Epidermal melanocyte (primary cell): ENCODE measurements around the gene ADAP1.

ENCODE experiments used
- DNase-seq: peaks from one replicate; pipeline ENCODE4 v3.0.0; 2011; ENCODE audit warnings: low spot score; ENCODE audit not compliant: insufficient read length

ADAP1 gene

DNA sequence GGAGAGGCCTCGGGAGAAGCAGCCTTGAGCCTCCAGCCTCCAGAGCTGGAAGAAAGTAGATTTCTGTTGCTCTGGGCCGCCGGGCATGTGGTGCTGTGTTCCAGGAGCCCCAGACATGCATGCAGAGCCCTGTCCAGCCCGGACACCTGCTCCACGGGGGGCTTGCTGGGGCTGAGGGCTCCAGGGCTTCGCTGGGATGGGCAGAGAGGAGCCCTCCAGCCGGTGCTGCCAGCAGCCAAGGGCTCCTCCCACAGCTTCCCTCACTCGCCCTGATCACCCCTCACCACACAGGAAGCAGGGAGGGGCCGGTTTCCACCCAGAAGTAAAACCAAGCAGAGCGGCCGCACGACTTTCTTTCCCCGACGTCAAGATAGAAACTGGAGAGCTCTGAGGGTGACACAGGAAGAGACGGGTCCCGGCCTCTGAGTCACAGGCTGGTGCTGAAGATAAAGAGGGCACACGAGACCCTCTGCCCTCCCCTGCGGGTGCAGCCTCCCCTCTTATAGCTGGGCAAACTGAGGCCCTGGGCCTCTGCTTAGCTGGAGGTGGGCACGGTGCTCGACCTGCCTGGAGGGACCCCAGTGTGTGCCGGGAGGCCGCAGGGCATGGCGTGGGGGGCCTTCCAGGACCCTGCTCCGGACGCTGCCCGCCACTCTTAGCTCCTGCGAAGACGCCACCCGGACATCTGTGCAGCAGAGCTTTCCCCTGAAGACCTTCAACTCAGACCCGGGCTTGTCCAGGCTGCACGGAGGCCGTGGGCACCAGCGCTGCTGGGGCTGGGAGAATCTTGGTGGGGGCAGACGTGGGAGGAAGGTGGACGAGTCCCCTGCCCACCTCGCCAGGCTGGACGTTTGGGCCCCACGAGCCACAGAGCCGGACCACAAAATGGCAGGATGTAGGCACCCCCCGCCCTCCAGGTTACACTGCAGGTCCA lies 31.1 kb downstream of the ADAP1 start:
- peak; percentile 88 for DNase-seq

DNA sequence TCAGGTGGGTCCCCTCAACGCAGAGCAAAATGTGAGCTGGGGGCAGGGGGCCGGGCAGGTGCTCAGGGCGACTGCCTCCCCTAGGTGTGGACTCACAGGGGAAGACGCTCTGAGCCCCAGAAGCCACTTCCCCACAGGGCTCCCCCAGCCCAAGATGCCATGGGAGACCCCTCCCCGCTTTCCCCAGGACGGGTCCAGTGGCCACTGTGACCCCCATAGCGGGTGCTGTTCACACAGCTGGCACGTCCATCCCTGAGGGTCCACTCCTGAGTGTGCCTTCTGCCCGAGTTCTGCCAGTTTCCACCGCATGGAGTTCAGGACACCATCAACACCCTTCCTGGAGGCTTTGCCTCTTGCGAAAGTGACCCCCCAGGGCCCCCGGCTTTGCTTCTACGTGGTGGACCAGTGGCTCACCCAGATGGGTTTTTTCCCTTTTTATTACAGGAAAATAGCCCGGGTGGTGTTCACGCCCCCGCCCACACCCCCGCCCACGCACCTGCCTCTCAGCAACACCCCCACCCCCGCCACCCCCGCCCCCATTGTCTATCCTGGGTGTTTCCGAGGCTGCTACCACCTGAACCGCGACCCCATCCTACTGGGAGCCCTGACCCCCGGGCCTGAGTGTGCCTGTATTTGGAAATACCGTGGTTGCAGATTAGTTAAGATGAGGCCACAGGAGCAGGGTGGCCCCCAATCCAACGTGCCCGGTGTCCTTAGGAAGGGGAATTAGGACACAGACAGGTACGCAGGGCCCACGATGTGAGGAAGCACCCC lies 32.0 kb downstream of the ADAP1 start:
- DNase-seq = no peak

DNA sequence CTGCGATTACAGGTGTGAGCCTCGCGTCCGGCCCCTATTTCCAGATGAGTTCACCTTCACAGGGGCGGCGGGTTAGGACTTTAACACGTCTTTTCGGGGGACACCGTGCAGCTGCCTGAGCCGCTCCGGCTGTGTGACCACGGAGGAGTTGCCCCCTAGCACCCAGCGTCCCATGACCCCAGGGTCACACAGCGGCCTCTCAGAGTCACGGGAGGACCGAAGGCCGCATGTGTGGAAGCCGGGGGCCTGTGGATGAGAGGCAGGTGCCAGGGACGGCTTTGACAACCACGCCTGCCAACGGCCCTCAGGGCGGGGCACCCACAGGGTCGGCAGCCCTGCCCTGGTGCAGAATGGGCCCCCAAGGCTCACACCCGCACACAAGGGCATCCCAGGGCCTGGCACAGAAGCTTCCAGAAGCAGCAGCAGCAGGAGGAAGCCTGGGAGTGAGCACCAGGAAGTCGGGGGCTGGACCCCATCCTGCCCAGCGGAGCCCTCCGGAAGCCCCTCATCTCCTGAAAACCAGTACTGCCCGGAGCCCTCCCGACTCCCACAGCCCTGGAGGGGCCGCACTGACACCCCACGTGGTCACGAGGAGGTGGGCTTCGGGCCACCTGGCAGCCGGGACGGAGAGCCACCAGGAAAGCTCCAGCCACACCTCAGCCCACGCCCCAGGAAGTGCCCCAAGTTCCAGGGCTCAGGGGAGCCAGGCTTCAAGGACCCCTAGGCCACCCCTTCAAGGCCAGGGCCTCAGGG lies 32.7 kb downstream of the ADAP1 start:
- DNase-seq = no peak

DNA sequence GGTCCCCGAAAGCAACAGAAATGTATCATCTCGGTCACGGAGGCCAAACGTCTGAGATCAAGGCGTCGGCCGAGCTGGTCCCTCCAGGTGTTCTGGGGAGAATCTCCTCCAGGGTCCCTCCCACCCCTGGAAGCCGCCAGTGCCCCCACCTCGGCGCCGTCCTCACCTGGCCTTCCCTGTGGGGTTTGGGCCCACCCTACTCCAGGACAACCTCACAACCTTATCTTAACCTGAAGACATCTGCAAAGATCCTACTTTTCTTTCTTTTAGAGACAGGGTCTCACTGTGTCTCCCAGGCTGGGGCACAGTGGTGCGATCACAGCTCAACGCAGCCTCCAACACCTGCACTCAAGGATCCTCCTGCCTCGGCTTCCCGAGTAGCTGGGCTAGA lies 33.4 kb downstream of the ADAP1 start:
- DNase-seq = no peak

DNA sequence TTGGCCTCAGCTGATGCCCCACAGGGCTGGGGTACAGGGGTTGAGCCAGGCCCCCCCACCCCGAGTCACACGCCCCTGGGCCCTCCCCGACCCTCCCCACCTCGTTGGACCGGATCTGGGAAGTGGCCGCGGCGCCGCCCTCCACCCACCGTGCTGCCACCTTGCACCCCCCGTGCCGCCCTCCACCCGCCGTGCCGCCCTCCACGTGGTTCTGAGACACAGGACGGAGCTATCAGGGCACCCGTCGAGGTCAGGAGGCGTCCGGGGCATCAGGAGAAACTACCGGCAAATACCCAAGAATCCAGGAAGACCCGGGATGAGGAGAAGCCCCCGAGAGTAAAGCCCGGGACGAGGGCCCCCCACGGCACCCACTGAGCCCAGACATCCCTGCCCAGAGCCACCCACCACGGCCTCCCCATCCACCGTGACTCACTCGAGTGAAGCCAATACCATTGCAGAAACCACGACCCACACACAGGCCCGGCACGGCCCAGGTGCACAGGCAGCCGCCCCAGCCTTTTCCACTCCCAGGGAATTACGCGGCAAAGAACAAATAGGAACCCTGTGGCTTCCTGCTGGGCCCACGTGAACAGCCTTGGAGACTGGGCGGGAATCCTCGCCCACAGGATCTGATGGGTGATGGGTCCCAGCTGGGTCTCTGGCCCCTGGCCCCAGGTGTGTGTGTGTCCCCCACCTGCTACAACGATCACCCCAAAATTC lies 34.0 kb downstream of the ADAP1 start:
- DNase-seq = no peak

DNA sequence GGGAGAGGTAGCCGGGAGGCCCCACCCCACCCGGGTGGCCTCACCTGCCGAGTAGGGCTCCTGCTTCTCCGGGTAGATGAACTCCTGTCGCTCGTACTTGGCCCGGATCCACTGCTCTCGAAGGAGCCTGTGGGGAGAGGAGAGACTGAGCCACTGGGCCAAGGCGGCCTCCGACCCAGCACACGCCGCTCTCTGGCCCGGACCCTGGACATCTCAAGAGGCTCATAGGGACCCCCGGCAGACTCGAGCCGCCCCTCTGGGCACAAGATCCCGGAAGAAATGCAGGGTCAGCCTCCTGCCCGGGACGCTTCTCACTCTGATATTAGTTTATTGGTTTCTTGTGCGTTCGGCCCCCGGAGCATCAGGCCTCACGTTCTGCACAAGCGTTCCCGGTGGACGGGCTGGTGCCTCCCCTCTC lies 34.5 kb downstream of the ADAP1 start:
- DNase-seq = no peak

DNA sequence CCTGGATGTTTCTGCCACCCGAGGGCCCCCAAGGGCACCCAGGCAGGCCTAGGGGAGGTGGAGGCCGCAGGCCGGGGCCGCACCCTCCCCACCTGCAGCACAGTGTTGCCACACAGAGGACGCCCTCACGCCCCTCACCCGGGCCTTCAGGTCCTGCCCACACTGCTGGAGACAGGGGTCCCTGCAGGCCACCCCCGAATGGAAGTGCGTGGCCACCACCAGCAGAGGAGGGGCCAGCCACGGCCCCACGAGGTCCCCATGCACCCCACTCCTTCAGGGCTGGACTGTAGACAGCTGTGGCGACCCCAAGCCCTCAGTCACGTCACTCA lies 35.4 kb downstream of the ADAP1 start:
- no peak for DNase-seq

DNA sequence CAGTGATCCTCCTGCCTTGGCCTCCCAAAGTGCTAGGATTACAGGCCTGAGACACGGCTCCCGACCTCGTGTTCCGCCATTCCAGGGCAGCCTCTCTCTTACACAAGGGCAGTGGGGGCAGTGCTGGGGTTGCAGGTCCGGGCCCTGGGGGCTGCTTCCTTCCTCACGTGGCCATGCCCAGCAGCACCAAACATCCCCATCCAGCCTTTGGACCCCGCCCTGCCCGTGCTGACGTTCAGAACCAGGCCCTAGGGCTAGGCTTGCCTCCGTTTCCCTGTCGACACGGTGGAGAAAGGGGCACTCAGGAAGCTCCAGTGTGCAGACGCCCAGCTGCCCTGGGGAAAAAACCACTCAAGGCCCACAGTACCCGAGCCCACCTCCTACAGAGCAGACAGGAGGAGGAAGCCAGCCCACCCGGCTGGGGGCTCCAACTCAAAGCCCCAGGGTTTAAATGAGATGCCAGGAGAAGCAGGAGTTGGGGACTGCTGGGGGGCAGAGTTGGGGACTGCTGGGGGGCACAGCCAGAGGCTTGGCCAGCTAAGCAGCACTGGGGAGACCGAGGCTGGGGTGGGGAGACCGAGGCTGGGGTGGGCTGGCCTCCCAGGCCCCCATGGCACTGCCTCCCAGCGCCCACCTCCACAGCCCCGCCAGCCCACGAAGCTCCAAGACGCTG lies 35.9 kb downstream of the ADAP1 start:
- DNase-seq = no peak

DNA sequence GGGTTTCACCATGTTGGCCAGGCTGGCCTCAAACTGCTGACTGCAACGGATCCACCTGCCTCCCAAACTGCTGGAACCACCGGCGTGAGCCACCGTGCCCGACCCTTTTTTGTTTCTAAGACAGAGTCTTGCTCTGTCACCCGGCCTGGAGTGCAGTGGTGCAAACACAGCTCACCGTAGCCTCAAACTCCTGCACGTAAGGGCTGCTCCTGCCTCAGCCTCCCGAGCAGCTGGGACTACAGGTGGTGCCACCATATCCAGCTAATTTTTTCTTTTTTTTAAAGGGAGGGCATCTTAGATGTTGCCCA lies 36.4 kb downstream of the ADAP1 start:
- DNase-seq = no peak

DNA sequence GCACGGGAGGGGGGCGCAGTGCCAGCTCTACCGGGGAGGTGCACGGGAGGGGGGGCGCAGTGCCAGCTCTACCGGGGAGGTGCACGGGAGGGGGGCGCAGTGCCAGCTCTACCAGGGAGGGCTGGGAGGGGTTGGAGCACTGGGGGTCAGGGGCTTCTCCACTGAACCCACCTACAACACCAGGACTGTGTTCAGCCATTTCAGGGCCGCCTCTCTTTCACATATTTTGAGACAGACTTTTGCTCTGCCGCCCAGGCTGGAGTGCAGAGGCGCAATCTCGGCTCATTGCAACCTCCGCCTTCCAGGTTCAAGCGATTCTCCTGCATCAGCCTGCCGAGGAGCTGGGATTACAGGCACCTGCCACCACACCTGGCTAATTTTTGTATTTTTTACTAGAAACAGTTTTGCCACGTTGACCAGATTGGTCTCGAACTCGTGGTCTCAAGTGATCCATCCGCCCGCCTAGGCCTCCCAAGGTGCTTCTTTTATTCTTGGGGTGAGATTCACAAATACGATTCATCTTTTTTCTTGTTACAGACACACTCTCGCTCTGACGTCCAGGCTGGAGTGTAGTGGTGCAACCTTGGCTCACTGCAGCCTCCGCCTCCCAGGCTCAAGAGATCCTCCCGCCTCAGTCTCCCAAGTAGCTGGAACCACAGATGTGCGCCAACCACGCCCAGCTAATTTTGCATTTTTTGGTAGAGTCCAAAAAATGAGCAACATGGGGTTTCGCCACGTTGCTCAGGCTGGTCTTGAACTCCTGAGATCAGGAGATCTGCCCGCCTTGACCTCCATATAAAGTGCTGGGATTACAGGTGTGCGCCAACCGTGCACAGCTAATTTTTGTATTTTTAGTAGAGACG lies 37.0 kb downstream of the ADAP1 start:
- DNase-seq = no peak

DNA sequence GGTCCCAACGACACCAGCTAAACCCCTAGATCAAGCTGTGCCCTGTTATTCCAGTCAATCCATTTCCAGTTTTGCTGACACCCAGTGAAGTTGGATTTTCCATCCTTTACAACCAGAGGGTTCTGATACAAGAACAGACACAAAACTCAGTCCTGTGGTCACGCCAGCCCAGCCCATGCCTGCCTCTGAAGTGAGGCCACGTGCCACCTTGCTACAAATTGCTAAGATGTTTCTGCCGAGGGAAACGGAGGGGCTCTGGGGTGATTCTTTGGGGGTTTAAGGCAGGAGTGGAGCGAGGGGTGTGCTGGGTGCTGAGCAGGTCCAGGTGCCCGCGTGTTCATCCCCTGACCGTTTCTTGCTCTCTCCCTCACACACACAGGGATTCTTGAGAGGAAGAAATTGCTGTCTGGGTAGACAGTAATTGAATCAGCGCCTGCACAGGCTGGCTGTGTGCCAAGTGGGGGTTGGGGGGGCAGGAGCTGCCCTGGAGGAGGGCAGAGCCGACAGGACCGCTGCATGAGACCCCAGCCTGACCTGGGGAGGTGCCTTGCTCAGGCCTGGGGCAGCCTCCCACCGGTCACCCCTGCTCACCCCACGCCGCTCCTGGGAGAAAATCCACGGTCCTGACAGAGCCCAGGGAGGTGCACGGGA lies 38.1 kb downstream of the ADAP1 start:
- no peak for DNase-seq

DNA sequence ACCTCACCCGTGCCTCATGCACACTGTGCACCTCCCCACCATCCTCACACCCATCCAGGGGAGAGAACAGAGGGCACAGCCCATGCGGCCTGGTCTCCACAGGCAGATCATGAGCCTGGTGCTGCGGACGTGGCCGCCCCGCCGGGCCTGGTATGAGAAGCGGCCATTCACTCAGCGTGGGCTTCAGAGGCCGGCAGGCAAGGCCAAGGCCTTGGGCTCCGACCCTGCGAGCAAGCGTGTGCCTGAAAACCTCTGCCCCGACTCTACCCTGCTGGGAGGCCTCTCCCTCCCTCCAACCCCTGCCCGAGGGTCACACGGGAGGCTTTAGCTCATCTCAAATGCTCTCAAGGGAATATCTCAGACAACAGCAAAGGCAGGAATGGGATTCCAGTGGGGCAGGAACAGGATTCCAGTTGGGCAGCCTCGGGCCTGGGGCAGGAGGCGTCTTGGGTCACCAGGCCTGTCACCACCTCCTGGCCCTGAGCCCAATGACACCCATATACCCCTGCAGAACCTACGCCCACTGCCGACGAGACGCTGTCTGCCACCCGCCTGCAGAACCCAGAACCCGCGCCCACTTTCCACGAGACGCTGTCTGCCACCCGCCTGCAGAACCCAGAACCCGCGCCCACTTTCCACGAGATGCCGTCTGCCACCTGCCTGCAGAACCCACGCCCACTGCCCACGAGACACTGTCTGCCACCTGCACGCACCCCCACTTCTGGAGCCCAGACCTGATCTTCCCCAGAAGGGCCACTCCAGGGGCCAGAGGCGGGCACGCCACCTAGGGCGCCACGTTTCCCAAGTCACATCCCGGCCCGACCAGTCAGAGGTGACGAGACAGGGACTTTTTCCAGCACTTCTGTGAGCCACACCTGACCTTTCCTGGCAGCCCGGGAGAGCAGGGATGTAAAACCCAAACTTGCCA lies 38.9 kb downstream of the ADAP1 start:
- no peak for DNase-seq

DNA sequence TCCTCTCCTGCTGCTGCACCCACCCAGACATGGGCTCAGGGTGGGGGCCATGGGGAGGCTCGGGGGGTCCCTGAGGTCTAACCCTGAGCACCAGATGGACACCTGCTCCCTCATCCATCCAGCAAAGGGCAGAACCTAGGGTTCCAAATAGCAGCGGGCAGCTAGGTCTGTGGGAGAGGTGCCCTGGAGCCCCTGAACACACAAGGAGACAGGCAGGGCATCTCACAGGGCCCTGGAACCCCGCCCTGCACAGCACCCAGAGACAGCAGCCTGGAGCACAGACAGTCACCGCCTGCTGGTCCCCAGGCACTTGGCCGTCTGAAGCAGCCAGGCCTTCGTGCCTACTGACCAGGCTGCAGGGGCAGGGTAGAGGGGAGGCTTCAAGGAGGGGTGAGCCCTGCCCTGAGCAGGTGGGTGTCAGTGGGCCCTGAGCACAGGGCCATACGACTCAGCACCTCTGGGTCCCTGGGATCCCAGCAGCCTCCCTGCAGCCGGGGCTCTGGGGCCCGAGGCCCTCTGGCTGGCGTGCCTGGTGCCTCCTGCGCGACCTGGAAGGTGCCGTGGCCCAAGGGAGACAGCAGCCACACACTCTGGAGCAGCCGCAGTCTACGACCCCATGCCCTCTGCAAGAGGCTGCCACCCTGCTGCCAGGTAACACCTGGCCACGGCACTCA lies 39.8 kb downstream of the ADAP1 start:
- no peak for DNase-seq

DNA sequence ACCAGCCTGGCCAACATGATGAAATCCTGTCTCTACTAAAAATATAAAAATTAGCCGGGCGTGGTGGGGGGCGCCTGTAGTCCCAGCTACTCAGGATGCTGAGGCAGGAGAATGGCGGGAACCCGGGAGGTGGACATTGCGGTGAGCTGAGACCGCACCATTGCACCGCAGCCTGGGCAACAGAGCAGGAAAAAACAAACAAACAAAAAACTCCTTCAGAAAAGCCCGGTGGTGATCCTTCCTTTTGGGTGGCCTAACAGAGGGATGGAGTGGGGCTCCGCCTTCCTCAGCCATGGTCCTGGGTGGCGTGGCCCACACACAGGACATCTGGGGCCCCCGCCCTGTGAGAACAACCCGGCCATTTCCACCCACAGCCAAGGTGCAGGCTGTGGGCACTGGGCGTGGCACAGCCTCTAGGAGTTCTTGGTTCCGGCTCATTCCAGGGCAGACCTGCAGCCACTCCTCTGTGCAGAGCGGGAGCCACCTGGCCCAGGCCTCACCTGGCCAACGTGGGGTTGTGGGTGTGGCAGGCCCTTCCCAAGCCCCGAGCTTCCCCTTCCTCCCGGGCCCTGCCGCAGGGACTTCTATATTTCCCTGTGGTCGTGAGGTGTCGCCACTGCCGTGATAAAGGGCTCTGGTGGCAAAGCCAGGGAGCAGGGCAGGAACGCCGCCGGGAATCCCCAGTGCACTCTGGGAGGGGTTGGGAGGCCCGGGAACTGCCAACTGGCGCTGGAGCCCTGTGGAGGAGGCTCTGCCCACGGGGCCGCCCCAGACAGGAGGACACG lies 40.6 kb downstream of the ADAP1 start:
- DNase-seq = no peak

DNA sequence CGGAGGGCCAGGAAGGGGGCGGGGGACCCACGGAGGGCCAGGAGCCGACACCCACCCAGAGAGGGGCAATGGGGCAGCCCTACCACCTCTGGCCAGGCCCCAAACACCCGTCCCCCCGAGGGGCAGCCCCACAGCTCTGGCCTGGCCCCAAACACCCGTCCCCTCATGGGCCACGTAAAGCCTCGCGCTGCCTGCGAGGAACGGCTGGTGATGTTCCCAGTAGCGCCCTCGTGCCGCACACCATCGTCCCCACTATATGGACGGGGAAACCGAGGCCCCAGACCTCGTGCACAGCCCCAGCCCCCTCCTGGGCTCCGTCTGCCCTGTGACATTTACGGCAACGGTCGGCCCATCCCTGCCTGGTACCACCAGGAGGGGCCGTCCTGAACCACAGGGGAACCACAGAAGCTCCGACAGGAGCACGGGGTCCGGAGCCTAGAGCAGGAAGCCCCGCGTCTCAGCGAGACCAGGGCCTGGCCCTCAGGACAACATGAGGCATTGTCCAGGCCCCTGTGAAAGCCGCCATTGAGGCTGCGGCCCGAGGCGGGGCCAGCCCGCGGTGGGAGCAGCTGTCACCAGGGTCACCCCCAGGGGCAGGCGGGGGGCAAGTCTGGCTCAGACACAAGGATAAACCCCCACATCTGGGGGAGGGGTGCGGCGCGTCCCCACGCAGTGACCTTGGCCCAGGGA lies 42.5 kb downstream of the ADAP1 start:
- no peak for DNase-seq

DNA sequence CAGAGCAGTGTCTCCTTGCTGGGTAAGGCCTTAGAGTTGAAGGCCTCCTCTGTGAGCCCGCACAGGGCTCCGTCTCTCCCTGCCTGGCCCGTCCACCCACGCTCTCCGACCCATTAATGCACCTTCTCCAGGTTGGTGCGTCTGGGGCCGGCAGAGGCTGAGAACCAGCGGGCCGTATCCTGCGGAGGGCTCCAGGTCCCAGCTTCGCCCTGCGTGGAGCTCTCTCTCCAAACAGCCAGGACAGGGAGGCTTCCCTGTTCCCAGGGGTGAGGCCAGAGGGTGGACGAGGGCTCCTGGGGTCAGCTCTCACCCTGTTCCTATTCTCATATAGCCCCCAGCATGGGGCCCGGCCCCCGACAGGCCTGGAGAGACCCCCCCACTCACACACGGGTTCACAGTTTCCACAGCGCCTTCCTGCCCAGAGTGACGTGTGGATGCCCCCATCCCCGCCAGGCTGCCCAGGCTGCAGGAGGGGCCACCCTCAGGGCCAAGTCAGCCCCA lies 43.5 kb downstream of the ADAP1 start:
- no peak for DNase-seq
